MM.1S (cell line): ENCODE measurements around the gene LTV1.
"Not testable (repeated sequence)": the region's sequence is repeated elsewhere in the genome, so short reads cannot be mapped to it uniquely, and the experiment has no call there.

Source experiments
- CTCF ChIP-seq: fragments of 300-600 bp; sonication (generic); IDR thresholded peaks from 2 replicates; pipeline ENCODE4 v1.5.1; 2016; ENCODE audit warnings: antibody characterized with exemption, low read length, mixed read lengths
- EZH2phosphoT487 ChIP-seq: fragments of 300-600 bp; sonication (generic); IDR thresholded peaks from 2 replicates; pipeline ENCODE4 v1.6.1; 2018; ENCODE audit warnings: antibody characterized with exemption, low read length

- TF ChIP-seq CTCF, EZH2phosphoT487: not testable (repeated sequence)
Measured at GRCh38 chr6:143855057-143855456, 11.9 kb downstream of the LTV1 start.
